Stomach (tissue), 9 donors: Measurements from ENCODE around the gene NPAS1. TPM values are rescaled to one million over a fixed set of nuclear protein-coding genes. Genes with fewer than 3 reads are reported as not detected.
A peak's percentile ranks its signal among the peaks of the same experiment; 100 is the strongest.

ENCODE experiments used
- DNase-seq, 2 donors: peaks; one replicate each; pipeline versions ENCODE4 v3.0.0 to v3.0.0-alpha.2; 2013 to 2019
- H3K27ac ChIP-seq, 5 donors: fragments of 200-600 bp in 4 of 5; sonication (generic) in 4 of 5; one replicate each; pipeline ENCODE4 v1.5.1; 2013 to 2019; ENCODE audit warnings: mild to moderate bottlenecking in 1 of 5, moderate library complexity in 1 of 5
- H3K27me3 ChIP-seq, 3 donors: fragments of 200-600 bp; sonication (generic); one replicate each; pipeline ENCODE4 v1.5.1; 2017 to 2019; ENCODE audit warnings: mixed run types in 1 of 3
- H3K36me3 ChIP-seq, 4 donors: fragments of 200-600 bp; sonication (generic); 1 replicate in 3 of 4; 2 replicates in 1 of 4; pipeline ENCODE4 v1.5.1; 2016 to 2019
- H3K4me1 ChIP-seq, 4 donors: fragments of 200-600 bp; sonication (generic); one replicate each; pipeline ENCODE4 v1.5.1; 2016 to 2019
- H3K4me3 ChIP-seq, 4 donors: fragments of 200-600 bp; sonication (generic) in 3 of 4; one replicate each; pipeline ENCODE4 v1.5.1; 2016 to 2019; ENCODE audit warnings: mild to moderate bottlenecking in 1 of 4
- H3K9me3 ChIP-seq, 4 donors: fragments of 200-600 bp; sonication (generic); one replicate each; pipeline ENCODE4 v1.5.1; 2016 to 2019
- EP300 ChIP-seq: sonication (generic); formaldehyde crosslinking; IDR thresholded peaks from one replicate; pipeline ENCODE4 v1.6.1; 2017; ENCODE audit warnings: antibody characterized with exemption
- POLR2A ChIP-seq, 4 donors: fragments of 450-650 bp; IDR thresholded peaks; one replicate each; pipeline ENCODE4 v1.6.1; 2016; ENCODE audit warnings: antibody characterized with exemption in 4 of 4, control low read depth in 2 of 4, mild to moderate bottlenecking in 1 of 4, moderate library complexity in 1 of 4
- POLR2AphosphoS5 ChIP-seq, 3 donors: sonication (generic); formaldehyde crosslinking; IDR thresholded peaks; one replicate each; pipeline ENCODE4 v1.6.1; 2016; ENCODE audit warnings: antibody characterized with exemption in 3 of 3
- WGBS, 5 donors: extraction: QIAGEN DNeasy Blood & Tissue Kit in 3 of 5; methylation state at CpG; one replicate each; pipeline versions ENCODE4 v1.1.5 to v1.1.7; 2013 to 2018; 5-methylcytosine and 5-hydroxymethylcytosine counted together
- intact Hi-C: fragments of 100-400 bp; cut with DNase I; formaldehyde crosslinking; loops from one replicate; pipeline ENCODE4 v1.15.1; 2023; ENCODE audit warnings: low total_unique reads
- polyA plus RNA-seq, 3 donors: library from polyadenylated mRNA; stranded (reverse); fragments of 200-250 nt; gene quantifications; one replicate each; pipeline ENCODE4 v1.2.3, GENCODE V29; 2013
- total RNA-seq, 5 donors: library from RNA; depleted of rRNA; stranded (reverse); fragments of >200 nt; gene quantifications; one replicate each; pipeline versions ENCODE4 v1.1.0 to v1.2.3, GENCODE V29; 2014 to 2016
- TF ChIP-seq, protein P1 (sequence below), 7 experiments: fragments of 450-650 bp in 4 of 7; fragments of 200-600 bp in 3 of 7; sonication (generic) in 3 of 7; IDR thresholded peaks; one replicate each; pipeline ENCODE4 v1.5.1; 2016 to 2019; ENCODE audit warnings: antibody characterized with exemption in 7 of 7, control low read depth in 2 of 7, mild to moderate bottlenecking in 1 of 7
- donor health status: healthy with polysubstance abuse.
- donor health status: Bipolar disorder and iron deficiency.
- donor health status: healthy.

NPAS1 gene
- total and polyA plus RNA-seq, 8 donors: 0.72 to 8.9 (median 1.1) TPM; not detected in 3

DNA sequence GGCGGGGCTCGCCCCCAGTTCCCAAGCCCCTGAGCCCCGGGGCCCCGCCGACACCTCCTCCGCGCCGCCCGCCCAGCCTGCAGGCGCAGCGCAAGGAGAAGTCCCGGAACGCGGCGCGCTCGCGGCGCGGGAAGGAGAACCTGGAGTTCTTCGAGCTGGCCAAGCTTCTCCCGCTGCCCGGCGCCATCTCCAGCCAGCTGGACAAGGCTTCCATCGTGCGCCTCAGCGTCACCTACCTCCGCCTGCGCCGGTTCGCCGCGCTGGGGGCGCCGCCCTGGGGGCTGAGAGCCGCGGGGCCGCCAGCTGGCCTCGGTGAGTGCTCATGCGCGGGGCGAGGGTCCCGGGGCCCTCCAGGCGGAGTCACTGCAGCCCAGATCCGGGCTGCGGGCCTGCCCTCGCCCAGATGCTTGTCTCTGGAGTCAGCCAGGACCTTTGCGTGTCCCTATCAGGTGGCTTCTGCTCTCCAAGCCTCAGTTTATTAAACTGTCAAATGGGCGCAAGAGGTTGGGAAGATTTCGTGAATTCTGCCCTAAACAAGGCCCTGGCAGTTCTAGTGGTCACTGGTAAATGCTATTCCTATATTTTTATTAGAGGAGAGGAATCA is 2.0 kb downstream of the NPAS1 start:
- H3K27ac ChIP-seq: no peak overlapping the region
- 4 to 10% (median 6%) methylated on average over 35 to 50 of the region's 50 CpGs for WGBS, 5 donors

DNA sequence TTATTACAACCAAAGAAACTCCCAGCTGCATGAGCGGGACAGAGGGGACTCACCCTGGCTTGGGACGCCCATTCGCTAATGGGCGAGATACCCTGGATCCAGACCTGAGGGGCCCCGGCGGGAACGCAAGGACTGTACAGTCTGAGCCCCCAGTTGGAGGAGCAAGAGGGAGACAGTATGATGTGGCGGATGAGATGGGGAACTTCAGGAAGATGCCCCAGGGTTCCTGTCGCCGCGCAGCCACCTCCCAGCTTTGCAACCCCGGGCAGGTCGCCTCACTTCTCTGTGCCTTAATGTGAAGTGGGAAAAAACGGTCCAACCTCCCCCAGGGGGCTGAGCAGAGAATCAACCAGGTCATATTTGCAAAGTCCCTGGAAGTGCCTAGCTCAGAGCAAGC is 2.5 kb downstream of the NPAS1 start:
- Histone ChIP-seq H3K27me3 (peaks cover 22 to 88% (median 75%) of the 10 kb centered on the region in 3 donors), H3K4me1 (peaks cover 24 to 39% (median 32%) of the 10 kb centered on the region in 4 donors), H3K27ac (no peak overlapping the region), H3K9me3 (no peaks in the 10 kb centered on the region), H3K36me3 (no peaks in the 10 kb centered on the region), H3K4me3 (no peak overlapping the region)
- TF ChIP-seq POLR2AphosphoS5 (IDR thresholded peaks at IDR 0.05) (no peak), POLR2A (IDR thresholded peaks at IDR 0.05) (no peak), EP300 (no peak)
- TF ChIP-seq, protein P1, sequence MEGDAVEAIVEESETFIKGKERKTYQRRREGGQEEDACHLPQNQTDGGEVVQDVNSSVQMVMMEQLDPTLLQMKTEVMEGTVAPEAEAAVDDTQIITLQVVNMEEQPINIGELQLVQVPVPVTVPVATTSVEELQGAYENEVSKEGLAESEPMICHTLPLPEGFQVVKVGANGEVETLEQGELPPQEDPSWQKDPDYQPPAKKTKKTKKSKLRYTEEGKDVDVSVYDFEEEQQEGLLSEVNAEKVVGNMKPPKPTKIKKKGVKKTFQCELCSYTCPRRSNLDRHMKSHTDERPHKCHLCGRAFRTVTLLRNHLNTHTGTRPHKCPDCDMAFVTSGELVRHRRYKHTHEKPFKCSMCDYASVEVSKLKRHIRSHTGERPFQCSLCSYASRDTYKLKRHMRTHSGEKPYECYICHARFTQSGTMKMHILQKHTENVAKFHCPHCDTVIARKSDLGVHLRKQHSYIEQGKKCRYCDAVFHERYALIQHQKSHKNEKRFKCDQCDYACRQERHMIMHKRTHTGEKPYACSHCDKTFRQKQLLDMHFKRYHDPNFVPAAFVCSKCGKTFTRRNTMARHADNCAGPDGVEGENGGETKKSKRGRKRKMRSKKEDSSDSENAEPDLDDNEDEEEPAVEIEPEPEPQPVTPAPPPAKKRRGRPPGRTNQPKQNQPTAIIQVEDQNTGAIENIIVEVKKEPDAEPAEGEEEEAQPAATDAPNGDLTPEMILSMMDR (IDR thresholded peaks at IDR 0.05): no peak
- 32 to 44% (median 34%) methylated on average over 13 to 14 of the region's 14 CpGs for WGBS, 5 donors
- intact Hi-C loops: no loop called here
- DNase-seq: no peak

More for the DNA sequence above, 2.0 kb downstream of the NPAS1 start:
- DNase-seq: no peak
- Histone ChIP-seq H3K4me3 (peak overlapping the region in 2 of 4 donors; percentile 35 to 41), H3K4me1 (peaks cover 24 to 39% (median 32%) of the 10 kb centered on the region in 4 donors), H3K36me3 (no peaks in the 10 kb centered on the region), H3K9me3 (no peaks in the 10 kb centered on the region), H3K27me3 (peaks cover 22 to 83% (median 72%) of the 10 kb centered on the region in 3 donors)
- intact Hi-C loops: no loop called here
- TF ChIP-seq EP300 (no peak), POLR2A (IDR thresholded peaks at IDR 0.05) (no peak)

- H3K27me3 ChIP-seq: peaks cover 22 to 94% (median 79%) of the 10 kb centered on the region in 3 donors
- DNase-seq: no peak
- no peaks in the 10 kb centered on the region for H3K9me3 ChIP-seq
- H3K4me1 ChIP-seq: peaks cover 24 to 39% (median 32%) of the 10 kb centered on the region in 4 donors
- 3 to 9% (median 6%) methylated on average over 33 of the region's 33 CpGs for WGBS, 5 donors
- intact Hi-C loops: no loop called here
- no peak overlapping the region for H3K4me3 ChIP-seq
- no peaks in the 10 kb centered on the region for H3K36me3 ChIP-seq
- no peak overlapping the region for H3K27ac ChIP-seq
- TF ChIP-seq POLR2AphosphoS5 (IDR thresholded peaks at IDR 0.05): no peak
- no peak for TF ChIP-seq POLR2A (IDR thresholded peaks at IDR 0.05)
- TF ChIP-seq, protein P1 (IDR thresholded peaks at IDR 0.05): no peak
- no peak for TF ChIP-seq EP300
Measured at GRCh38 chr19:47022541-47023447, 3.2 kb downstream of the NPAS1 start.

- TF ChIP-seq, protein P1 (IDR thresholded peaks at IDR 0.05): no peak
- TF ChIP-seq POLR2A (IDR thresholded peaks at IDR 0.05): no peak
- no peak for TF ChIP-seq EP300
- TF ChIP-seq POLR2AphosphoS5 (IDR thresholded peaks at IDR 0.05): no peak
- intact Hi-C loops: no loop called here
- 27 to 45% (median 36%) methylated on average over 6 to 7 of the region's 7 CpGs for WGBS, 5 donors
- Histone ChIP-seq H3K27me3 (peaks cover 25 to 99% (median 85%) of the 10 kb centered on the region in 3 donors), H3K36me3 (no peaks in the 10 kb centered on the region), H3K27ac (no peak overlapping the region), H3K4me3 (no peak overlapping the region), H3K4me1 (peaks cover 24 to 39% (median 32%) of the 10 kb centered on the region in 4 donors), H3K9me3 (no peaks in the 10 kb centered on the region)
- DNase-seq: no peak
Measured at GRCh38 chr19:47023448-47023794, 3.8 kb downstream of the NPAS1 start.
